Stimulated activated CD4-positive, alpha-beta T cell treated with anti-CD3 and anti-CD28 coated beads, Interleukin-1b, Interleukin-23, amount 100 ng/mL, for 4 hours (primary cell): ENCODE data around the gene RNU5B-1.
"Not testable (repeated sequence)": the region's sequence is repeated elsewhere in the genome, so short reads cannot be mapped to it uniquely, and the experiment has no call there.

Source experiments
- DNase-seq, 2 donors: peaks; one replicate each; pipeline ENCODE4 v3.0.0-alpha.2; 2020; ENCODE audit warnings: low read depth in 2 of 2

The RNU5B-1 gene

DNA sequence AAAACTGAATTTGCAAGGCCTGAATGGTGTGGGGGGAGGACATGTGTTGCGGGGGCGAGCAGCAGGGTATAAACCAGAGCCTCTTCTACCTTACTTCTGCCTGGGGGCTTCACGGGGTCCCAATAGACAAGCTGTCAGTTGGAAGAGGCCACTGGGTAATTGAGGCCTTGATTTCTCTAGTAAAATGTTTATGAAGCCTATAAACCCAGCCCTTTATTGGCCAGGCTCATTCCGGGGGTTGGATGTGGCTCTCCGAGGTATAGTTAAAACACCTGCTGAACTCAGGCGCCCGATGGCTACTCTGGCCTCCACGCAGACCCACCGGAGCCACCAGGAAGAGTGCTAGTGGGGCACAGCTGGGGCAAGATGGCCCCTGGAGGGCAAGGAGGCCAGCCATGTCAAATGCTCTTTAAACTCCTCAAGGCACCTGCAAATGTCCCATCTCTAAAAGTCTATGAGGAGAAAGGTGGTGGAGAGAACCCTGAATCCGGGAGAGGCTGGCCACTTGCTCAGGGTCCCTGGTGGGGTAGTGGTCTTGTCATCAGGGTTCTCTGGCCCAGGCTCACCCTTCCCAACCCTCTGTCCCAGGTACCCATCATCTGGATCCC is 39.0 kb downstream of the RNU5B-1 start:
- no peak for DNase-seq

DNA sequence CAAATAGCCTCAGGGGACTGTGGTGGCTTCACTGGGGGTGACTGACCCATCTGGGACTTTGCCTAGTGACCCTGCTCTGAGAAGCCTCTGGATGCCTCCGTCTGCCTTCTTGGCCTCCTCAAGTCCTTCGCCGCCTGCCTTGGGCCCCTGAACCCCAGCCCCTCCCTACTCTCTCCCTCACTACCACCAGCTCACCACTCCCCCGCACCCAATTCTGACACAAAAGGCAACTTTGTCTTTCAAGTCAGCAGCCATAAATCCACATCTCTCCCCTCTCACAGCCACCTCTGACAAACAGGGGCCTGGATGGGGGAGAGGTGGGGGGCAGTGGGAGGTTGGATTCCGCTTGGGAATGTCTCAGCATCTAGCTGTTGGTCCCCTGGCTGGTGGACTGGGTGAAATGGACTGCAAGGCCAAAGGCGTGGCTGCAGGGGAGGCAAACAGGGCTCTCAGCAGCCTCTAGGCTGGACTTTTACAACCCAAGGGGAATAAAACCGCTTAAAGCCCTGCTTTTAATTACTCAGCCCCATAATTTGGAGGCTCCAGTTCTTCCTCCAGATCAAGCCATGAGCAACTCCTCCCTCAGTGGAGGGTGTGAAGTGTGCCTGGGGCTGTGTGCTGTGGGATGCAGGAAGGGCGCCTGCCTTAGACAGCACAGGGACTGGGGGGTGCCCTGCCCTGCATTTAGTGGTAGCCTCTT is 39.9 kb downstream of the RNU5B-1 start:
- DNase-seq: no peak

DNA sequence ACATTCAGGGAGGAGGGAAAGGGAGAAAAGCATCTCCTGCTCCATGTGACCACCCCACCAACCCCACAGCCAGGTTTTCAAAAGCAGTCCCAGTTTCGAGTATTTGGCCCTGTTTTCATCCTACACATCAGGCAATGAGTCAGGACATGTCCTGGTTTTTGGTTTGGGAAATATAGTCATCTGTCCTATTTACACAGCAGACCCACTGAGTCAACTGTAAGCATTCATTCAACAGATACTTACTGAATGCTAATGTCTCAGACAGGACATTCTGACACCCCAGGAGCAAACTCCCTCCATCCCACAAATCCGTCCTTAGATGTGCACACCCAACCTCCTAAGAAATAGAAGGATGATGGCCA is 40.4 kb downstream of the RNU5B-1 start:
- DNase-seq: no peak

DNA sequence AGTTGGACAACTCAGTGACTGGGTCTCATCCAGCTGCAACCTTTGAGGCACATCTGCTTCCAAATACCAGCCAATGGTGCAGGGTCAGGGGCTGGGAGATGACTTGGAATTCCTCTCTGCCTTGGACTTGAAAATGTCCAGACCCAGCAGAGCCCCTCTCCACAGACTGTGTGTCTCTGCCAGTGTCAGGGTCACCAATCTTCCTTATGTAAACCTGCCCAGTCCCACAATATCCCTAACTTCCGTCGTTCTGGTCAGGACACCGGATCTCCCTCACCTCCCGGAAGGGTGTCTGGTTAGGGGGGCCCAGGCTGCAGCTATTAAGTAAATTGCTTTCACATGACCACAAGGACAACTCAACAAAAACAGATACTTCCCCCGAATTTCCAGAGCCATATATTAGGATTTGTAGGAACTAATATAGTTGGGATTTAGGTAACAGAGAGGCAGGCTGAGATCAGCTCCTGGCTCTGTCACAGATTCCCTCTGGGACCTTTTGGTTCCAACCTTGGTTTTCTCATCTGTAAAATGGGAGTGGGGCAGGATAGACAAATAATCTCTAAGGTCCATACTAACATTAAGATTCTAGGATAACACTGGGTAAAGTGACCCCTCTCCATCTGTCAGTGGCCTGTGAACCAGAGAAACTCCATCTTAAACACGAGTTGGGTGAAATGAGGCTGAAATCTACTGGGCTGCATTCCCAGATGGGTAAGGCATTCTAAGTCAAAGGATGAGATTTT is 42.5 kb downstream of the RNU5B-1 start:
- DNase-seq: no peak

DNA sequence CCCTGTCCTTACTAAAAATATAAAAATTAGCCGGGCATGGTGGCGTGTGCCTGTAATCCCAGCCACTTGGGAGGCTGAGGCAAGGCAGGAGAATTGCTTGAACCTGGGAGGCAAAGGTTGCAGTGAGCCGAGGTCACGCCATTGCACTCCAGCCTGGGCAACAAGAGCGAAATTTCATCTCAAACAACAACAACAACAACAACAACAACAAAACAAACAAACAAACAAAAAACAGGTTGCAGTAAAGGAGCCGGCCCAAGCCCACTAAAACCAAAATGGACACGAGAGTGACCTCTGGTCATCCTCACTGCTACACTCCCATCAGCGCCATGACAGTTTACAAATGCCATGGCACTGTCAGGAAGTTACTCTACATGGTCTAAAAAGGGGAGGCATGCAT is 43.3 kb downstream of the RNU5B-1 start:
- not testable (repeated sequence) for DNase-seq

DNA sequence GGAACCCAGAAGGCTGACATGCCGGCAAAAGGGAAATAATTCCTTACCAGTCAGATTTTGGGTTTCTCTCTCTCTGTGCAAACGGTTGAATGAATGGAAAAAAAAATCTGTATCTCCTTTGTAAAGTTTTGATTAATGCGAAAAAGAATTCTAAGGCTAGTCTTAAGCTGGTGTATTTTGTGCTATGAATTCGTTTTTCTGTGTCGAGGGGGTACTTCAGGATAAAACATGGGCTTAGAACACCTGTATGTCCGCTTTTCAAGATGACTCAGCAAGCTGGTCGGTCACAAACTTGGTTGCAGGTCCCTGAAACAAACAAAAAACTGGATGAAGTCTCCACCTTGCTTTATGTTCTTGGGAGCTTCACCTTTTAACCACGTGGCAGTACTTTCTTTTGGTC is 44.9 kb downstream of the RNU5B-1 start:
- no peak for DNase-seq

DNA sequence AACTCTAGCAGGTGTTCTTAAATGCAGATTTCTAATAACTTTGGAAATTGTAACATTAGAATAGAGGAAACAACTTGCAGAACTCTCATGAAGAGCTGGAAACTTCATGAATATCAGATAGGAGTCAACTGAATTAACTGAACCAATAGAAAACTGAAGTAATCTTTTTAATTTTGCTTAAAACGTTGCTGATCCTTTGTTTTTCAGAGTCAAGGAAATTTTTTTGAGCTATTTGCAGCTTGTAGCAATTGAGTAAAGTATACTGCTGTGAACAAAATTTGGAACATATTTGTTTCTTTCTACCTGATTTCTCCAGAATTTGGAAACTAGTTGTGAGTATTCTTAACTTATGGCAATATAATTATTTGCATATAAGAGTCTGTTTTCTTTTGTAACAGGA is 47.5 kb downstream of the RNU5B-1 start:
- not testable (repeated sequence) for DNase-seq
